NCI-H146 treated with DMSO at 0.1 percent for 48 hours (cell line): Measurements from ENCODE around the gene ABLIM2.
"Not testable (repeated sequence)": the region's sequence is repeated elsewhere in the genome, so short reads cannot be mapped to it uniquely, and the experiment has no call there.

ENCODE experiments used
- DNase-seq: peaks from one replicate; lab custom pipeline; 2025; ENCODE audit not compliant: unreplicated experiment; lab: John Stamatoyannopoulos, UW

ABLIM2 gene

DNA sequence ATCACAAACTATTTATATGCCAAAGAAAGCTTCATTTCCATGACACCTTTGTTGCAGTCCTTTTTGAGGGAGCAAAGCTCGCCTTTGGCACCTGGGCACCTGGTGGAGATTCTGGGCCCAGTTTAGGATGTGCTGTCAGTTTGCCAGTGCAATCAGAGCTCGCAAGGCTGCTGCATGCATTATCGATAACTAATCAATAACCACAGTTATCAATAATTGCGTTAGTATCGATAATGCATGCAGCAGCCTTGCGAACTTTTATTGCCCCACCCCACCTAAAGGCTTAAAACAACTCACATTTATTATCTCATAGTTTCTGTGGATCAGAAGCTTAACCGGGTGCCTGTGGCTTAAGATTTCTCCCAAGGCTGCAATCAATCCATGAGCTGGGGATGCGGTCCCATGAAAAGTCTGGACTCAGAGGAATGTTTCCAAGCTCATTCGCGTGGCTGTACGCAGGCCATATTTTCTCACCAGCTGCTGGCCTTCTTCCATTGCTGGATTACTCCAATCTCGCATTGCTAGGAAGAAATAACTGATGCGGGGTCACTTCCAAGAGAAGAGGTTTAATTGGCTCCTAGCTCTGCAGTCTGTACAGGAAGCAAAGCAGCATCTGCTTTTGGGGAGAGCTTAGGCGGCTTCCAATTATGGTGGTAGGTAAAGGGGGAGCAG is 212.8 kb downstream of the ABLIM2 start:
- DNase-seq, result no peak

DNA sequence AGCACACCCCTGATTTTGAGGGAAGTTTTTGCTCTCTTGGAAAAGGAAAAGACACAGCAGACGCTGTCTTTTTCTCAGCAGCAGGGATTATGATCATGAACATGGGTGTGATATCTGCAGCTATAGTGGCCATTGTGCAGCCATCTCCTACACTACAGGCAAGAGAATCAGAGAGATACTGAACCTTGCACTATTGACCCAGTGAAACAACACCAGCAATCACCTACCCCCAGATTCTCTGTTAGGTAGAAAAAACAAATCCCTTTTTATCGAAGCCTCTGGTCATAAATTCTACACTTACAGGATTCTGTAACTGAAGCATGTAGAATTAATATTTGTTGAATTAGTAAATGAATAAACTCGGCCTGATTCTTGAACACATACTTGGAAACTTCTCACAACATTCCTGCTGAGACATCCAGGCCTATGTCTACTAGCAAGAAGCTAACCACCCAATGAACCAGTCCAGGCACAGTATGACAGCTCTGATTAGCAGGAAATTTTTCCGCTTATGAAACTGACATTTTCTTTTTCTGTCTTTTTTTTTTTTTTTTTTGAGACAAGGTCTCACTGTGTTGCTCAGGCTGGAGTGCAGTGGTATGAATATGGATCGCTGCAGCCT is 213.9 kb downstream of the ABLIM2 start:
- DNase-seq, result no peak

DNA sequence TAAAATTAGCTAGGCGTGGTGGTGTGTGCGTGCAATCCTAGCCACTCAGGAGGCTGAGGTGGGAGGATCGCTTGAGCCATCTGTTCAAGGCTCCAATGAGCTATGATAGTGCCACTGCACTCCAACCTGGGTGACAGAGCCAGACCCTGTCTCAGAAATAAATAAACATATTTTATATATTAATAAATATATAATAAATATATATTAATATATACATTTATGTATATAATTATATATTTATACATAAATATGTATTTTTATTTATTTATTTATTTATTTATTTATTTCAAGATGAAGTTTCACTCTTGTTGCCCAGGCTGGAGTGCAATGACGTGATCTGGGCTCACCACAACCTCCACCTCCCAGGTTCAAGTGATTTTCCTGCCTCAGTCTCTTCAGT is 214.9 kb downstream of the ABLIM2 start:
- DNase-seq, result not testable (repeated sequence)

DNA sequence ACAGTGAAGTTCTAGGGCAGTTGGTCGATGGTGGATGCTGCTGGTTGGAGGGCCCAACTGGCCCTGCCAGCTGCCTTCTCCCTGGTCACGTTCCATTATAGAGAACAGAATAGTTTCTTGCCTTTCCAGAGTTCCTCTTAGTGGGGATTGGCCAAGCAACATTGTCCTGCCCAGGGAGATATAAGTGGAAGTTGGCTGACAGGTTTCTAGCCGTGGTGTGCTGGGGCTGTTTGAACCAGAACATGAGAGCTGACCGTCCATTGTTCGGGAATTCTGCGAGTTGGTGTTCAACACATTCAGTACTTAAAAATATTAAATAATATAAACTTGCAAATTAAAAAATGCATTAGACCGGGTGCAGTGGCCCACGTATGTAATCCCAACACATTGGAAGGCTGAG is 215.4 kb downstream of the ABLIM2 start:
- no peak for DNase-seq

DNA sequence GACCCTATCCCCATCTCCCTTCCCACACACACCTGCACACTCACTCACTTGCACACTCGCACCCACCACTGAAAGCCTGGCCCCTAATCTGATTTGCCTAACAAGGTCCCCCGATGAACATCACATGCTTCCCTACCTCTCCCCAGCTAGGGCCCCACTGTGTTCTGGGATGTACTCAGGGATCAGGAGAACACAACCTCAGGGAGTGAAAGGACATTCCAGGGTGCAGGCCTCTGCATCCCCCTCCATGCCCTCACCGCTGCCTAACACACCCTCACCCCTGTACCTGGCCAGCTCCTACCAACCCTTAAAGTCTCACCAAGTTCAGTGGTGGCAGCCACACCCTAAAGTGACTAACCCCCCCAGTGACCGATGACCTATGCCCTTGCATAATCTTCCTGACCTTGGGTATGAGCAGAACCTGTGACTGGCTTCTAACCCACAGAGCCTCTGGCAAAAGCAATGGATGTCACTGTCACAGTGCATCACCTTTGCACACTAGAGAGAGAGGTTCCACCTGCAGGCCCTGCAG is 216.6 kb downstream of the ABLIM2 start:
- DNase-seq, result no peak

DNA sequence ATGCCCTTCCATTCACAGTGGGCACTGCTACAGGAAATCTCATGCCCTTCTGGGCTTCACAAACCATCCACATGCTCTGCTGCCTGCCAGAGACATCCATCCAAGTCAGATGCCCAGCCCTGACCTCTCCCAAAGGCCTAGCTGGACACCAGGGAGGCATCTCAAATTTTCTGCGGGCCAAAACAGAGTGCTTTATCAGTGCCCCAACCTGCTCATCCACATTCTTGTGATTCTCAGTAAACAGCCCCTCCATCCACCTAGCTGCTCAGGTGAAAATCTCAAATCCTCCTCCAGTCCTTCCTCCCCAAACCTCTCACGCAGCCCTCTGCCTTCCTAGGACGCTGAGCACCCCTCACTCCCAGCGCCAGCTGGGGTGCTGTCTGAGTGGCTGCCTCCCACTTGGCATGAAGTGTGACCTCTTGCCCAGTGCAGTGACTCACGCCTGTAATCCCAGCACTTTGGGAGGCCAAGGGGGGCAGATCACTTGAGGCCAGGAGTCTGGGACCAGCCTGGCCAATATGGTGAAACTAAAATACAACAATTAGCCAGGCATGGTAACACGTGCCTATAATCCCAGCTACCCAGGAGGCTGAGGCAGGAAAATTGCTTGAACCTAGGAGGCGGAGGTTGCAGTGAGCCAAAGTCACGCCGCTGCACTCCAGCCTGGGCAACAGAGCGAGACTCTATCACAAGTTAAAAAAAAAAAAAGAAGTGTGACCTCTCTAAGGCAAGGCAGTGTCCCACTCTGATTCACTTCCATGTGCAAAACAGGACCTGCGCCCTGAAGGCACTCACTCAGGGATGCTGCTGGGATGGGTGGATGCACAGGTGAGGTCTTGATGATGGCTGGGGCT is 217.3 kb downstream of the ABLIM2 start:
- no peak for DNase-seq

DNA sequence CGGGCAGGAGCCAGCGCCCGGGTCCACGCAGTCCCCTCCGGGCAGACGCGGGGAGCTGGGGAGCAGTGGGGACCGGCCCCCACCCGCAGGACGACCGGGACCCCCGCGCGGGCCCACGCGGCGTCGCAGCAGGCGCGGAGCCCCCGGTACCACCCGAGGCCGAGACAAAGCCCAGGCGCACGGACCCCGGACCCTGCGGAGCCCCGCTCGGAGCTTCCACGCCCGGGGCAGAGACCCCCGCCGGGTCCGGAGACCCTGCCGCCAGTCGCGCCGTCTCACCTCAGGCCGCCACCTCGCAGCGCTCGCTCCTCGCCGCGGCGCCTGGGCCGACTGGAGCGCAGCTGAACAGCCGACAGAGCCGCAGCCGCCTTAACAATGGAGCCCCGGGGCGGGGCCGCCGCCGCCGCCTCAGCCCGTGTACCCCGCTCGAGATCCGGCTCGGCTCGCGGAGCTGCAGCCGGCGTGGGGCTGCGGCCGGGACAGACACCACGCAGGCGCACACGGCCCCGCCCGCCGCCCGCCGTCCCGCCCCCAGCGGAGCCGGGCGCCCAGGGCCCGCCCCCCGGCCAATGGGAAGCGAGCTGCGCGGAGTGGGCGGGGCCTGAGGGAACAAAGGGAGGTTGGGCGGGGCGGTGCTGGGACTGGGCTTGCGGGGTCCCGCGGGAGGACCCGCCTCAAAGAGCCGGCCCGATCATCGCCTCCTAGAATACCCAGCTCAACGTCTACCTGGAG is 219.1 kb downstream of the ABLIM2 start, which contains the start of gene AFAP1:
TSS of gene AFAP1 (minus strand) at position 485 of the 732 bp plus-strand sequence. CDS start 67,783 bp downstream, outside the sequence.
- peak; percentile 80 for DNase-seq

DNA sequence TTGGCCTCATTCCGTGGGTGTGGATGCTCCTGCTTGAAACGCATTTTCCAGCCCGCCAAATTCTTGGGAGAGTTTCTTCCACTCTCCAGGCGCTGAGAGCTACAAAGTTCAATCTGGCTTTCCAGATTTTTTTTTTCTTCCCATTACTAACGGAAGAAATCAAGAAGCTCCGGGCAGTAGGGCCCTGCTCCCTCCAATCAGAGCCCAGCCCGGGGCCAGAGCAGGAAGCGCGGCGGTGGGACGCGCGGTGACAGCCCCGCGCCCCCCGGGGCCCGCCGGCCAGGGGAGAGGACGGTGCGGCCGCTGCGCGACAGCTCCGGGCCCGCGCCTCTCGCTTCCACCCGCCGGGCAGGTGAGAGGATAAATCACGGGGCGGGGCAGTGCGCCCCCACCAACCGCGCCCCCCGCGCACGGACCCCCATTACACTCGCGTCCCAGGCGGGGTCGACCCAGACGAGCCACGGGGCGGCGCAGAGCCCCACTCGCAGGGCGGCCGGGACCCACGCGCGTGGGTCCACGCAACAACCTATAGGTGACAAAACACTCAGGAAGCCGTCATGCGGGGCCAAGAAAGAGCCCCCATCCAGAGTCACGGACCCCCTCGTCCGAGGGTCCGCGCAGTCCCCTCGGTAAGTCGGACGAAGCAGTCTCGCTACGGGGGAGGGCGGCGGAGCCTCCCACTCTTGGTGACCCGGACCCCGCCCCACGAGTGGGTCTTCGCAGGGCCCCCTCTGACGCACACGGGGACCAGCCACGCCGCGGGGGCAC is 219.8 kb downstream of the ABLIM2 start:
- no peak for DNase-seq

DNA sequence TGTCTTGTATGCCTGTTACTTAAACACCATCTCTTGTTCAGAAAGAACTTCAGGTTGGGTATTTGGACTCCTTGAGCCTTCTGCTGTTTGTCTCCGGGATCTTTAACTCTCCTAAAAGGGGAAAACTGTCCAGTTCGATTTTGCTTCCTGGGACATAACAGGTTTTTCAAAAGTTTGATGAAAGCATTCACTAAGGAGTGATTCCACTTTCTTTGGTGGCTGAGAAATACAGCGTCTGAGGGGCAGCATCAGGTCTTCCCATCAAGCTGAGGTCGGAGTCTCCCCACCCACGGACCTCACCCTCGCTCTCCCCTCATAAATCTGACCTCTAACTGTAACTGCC is 220.4 kb downstream of the ABLIM2 start:
- DNase-seq, result no peak

DNA sequence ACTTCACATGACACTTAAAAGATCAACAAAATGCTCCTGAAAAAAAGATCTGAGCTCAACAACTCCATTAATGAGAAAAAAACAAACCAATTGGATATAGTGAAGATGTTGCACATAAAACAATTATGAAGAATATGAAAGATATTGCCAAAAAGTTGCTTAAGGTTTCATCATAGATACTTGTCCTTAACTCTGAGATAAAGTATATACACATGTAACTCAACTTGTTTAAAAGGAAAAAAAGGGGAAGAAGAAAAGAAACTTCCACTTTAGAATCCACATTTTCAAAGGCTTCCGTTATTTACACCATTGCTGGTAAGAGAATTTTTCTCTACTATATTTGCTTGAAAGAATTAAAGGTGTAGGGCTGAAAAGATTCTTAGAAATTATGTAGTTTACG is 221.6 kb downstream of the ABLIM2 start:
- no peak for DNase-seq

DNA sequence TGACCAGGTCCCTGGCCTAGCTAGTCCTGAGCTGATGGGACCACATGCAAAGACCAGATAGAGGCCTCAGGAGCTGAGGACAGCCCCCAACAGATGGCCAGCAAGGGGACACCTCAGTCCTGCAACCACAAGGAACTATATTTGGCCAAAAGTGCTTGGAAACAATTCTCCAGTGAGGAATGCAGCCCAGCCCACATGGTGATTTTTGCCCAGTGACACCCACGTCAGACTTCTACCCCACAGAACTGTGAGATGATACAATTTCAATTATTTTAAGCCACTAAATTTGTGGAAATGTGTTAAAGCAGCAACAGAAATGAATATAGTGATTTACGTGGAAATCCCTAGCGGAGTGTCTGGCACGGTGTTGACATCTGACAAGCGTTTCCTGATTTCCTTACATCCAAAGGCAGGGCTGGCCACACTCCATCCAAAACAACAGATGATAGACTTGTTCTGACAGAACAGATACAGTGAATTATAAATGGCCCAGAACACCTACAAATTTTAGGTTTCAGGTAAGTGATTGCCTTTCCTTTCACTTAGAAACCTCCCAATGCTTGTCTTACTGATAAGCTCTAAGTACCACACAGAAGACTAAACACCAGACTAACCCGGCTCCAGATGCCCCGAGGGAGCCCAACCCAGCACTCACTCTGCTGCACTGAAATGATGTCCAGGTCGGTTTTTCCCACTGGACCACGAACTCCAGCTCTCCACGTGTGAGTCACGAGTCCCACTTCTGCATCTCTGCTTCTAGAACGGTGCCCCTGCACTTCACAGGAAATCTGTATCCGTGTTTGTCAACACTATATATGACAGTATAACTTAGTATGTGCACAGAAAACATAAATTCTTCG is 224.7 kb downstream of the ABLIM2 start:
- no peak for DNase-seq

DNA sequence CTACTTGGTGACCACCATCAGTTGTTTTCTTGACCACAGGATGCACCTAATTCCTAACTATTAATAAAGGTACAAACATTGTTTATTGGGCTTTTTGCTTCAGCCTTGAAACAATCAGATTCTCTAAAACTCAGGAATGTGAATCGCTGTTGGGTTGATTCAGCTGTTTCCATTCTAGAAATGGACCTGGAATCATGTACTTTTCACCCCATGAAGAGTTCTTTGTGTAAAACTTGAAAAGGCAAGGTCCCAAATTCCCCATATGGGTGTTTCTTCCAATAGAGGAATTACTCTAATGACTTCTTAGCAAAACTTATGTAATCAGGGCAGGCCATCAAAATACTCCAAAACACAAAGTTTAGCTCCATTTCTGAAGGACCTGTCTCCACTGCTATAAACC is 226.3 kb downstream of the ABLIM2 start:
- no peak for DNase-seq

DNA sequence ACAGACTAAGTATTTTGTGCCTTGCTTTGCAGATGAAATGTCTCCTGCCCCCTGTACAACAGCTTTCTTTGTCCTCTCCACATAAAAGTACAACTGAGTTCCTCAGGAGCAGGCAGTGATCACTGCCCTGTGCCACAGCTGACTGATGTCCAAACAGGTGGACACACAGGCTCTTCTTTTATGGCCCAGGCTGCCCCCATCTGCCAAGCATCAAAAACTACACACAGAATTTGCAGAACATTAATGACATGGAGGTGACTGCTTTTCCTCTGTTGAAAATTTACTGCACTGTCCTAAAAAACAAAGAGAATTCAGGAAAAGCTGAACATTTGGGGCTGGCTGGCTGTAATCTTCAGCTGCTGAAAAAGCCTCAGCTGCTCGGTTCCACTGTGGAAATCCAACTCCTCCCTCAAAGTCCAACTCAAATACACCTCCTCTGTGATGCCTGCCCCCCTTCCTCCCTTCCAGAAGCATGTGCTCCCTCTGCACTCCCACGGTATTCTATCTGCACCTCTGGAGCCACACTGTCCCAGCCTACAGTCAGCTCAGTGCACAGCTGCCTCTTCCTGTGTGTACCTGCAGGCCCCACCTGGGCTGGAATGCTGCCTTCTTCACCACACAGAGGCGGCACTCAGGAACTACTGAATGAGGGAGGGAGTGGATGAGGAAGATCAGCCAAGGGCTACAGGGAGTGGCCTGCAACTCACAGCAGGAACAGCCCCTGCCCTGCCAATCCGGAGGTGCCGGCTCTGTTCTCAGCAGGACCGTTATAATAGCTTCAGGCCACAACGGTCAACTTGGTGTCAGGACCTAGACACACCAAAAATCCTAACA is 229.3 kb downstream of the ABLIM2 start:
- DNase-seq, result peak; percentile 19

DNA sequence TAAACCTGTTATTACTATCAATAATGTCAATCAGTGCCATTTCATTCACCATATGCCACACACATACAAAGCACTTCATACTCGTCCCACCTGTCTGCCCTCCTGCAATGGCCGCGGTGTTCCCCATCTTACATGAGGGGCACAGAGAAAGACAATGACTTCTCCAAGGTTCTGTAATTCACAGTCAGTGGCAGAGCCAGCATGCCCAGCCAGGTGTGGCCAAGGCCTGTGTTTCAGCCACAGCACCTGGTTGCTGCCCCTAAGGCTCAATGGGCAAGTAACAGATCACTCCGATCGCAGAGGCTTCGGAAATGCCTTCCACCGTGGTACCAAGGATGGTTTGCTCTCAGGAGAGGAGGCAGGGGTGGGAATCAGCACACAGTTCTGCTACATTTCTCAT is 229.9 kb downstream of the ABLIM2 start:
- DNase-seq, result no peak

DNA sequence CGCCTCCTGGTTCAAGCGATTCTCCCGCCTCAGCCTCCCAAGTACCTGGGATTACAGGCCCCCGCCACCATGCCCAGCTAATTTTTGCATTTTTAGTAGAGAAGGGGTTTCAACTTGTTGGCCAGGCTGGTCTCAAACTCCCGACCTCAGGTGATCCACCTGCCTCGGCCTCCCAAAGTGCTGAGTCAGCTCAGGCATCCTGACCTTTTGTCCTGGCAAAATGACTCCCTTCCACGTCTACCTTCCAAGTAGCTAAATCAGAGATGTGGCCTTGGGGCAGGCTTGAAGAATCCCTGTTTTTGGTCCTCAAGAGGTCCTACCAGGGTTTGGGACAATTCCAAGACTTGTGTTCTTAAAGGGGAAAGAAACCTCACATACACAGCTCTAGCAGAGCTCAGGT is 231.8 kb downstream of the ABLIM2 start:
- no peak for DNase-seq

DNA sequence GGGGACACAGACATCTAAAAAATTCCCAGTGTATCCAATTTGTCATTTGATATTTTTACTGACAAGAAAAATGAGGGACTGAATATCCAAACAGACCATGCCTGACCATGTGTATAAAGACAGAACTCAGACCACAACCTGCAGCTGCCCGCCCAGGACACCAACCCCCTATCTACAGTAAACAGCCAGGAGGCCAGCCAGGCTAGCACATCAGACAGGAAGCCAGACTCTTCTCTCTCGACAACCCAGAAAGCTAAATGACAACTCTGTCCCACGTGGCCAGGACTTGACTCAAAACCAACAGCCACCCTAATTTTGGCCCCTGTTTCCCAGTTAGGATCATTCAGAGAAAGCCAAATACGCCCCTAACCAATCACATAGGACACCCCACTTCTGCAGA is 234.0 kb downstream of the ABLIM2 start:
- no peak for DNase-seq

DNA sequence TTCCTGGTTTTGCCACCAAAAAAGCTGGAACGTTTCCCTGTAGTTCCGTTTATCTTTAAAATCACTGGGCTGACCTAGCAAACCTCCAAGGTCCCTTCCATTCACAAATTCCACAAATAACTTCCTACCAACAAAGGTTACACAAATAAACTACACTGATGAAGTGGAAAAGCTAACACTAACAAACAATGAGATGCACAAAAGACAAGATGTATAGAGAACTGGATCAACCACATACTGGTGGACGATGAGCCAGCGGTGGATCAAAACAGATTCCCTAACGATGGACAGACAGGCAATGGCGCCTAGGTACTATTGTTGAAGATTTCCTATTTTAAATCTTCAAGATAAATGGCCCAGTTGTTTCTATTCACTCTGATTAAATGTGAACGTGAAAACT is 234.4 kb downstream of the ABLIM2 start:
- DNase-seq, result no peak

DNA sequence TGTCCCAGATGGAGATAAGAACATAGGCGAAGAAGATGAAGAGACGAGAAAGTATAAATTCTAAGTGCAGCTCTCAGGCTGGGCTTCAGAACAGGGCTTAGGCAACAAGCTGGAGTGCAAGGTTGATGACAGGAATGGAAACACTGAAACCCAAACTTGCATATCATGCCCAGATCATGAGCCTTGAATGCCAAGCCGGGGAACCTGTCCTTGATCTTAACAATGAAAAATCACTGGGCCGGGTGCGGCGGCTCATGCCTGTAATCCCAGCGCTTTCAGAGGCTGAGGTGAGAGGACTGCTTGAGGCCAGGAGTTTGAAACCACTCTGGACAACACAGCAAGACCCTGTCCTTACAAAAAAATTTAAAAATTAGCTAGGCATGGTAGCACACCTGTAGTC is 236.1 kb downstream of the ABLIM2 start:
- no peak for DNase-seq

DNA sequence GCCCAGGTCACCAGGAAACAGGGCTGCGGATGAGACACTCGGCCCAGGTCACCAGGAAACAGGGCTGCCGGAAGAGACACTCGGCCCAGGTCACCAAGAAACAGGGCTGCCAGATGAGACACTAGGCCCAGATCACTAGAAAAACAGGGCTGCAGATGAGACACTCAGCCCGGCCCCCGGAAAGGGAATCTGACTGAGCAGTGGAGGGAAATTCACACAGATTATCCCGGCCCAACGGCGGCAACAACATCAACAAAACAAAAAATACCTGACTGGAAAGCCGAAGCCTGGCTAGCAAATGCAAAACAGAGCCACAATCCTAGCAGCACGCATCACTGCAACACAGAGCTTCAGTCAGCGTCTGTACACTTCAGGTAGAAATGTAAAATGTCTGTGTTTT is 239.6 kb downstream of the ABLIM2 start:
- no peak for DNase-seq
